Adrenal gland (tissue), 12 donors: Measurements from ENCODE around the gene NACC2. TPM values are rescaled to one million over a fixed set of nuclear protein-coding genes. Genes with fewer than 3 reads are reported as not detected.

ENCODE experiments used
- DNase-seq, 7 donors: peaks; one replicate each; pipeline ENCODE4 v3.0.0-alpha.2; 2019 to 2020
- H3K27ac ChIP-seq, 5 donors: fragments of 200-600 bp; sonication (generic) in 4 of 5; 1 replicate in 3 of 5; 2 replicates in 2 of 5; pipeline versions ENCODE4 v1.5.1 to v1.8.0; 2016 to 2020; ENCODE audit warnings: mild to moderate bottlenecking in 1 of 5
- H3K27me3 ChIP-seq: fragments of 200-600 bp; 2 replicates; pipeline ENCODE4 v1.8.0; 2021
- H3K36me3 ChIP-seq, 2 donors: fragments of 200-600 bp; replicated peaks in 1 of 2; 1 replicate in 1 of 2; 2 replicates in 1 of 2; pipeline versions ENCODE4 v1.5.1 to v1.8.0; 2018 to 2022
- H3K4me1 ChIP-seq, 2 donors: fragments of 200-600 bp; replicated peaks in 1 of 2; 1 replicate in 1 of 2; 2 replicates in 1 of 2; pipeline versions ENCODE4 v1.5.1 to v1.8.0; 2018 to 2021
- H3K4me3 ChIP-seq, 4 donors: fragments of 200-600 bp; sonication (generic) in 3 of 4; one replicate each; pipeline ENCODE4 v1.5.1; 2016 to 2018
- H3K9me3 ChIP-seq, 3 donors: fragments of 200-600 bp; sonication (generic) in 1 of 3; replicated peaks in 1 of 3; 1 replicate in 2 of 3; 2 replicates in 1 of 3; pipeline versions ENCODE4 v1.5.1 to v1.8.0; 2016 to 2021
- POLR2A ChIP-seq, 2 donors: fragments of 450-650 bp; IDR thresholded peaks; one replicate each; pipeline ENCODE4 v1.6.1; 2017; ENCODE audit warnings: antibody characterized with exemption in 2 of 2, mild to moderate bottlenecking in 2 of 2, moderate library complexity in 1 of 2
- WGBS, 4 donors: extraction: QIAGEN DNeasy Blood & Tissue Kit in 2 of 4; methylation state at CpG; one replicate each; pipeline versions ENCODE4 v1.1.5 to v1.1.7; 2013 to 2017; 5-methylcytosine and 5-hydroxymethylcytosine counted together
- intact Hi-C, 2 donors: fragments of 100-400 bp; cut with DNase I; formaldehyde crosslinking; loops; one replicate each; pipeline versions ENCODE4 v1.14.1 to v1.15.0; 2022 to 2023
- polyA plus RNA-seq, 3 donors: library from polyadenylated mRNA; stranded (reverse); fragments of 200-250 nt in 2 of 3; fragments of 350-450 nt in 1 of 3; fragmentation: Illumina TruSeq in 1 of 3; extraction: RNeasy Lipid Tissue Mini Kit (QIAGEN cat#74804) in 1 of 3; gene quantifications; one replicate each; pipeline ENCODE4 v1.2.3, GENCODE V29; 2013 to 2014
- total RNA-seq, 9 donors: library from RNA; depleted of rRNA in 4 of 9; stranded (reverse); fragments of >200 nt in 4 of 9; fragments of 120-200 nt in 1 of 9; fragmentation: NEBNext Ultra II Directional in 1 of 9; extraction: Animal tissue kit (Norgen Biotek cat#: 25700) in 1 of 9; gene quantifications; one replicate each; pipeline versions ENCODE4 v1.1.0 to v1.2.4, GENCODE V29; 2013 to 2023
- TF ChIP-seq, protein P1 (sequence below), 6 experiments: fragments of 450-650 bp in 4 of 6; fragments of 200-600 bp in 2 of 6; sonication (generic) in 1 of 6; IDR thresholded peaks; 1 replicate in 5 of 6; 2 replicates in 1 of 6; pipeline versions ENCODE4 v1.5.1 to v1.8.0; 2016 to 2021; ENCODE audit warnings: antibody characterized with exemption in 6 of 6, mild to moderate bottlenecking in 2 of 6, moderate library complexity in 1 of 6
- donor health status: healthy with polysubstance abuse.
- donor health status: Bipolar disorder and iron deficiency.
- donor health status: DM: yes; HTN: yes; CAD: no.
- donor health status: DM: no; HTN: no; CAD: no.
- donor health status: DM: no; HTN: no; CAD: no.
- donor health status: DM: yes; HTN: yes; CAD: no.

Gene NACC2
- total and polyA plus RNA-seq, 12 donors, result 3.3 to 61.0 (median 35.3) TPM

DNA sequence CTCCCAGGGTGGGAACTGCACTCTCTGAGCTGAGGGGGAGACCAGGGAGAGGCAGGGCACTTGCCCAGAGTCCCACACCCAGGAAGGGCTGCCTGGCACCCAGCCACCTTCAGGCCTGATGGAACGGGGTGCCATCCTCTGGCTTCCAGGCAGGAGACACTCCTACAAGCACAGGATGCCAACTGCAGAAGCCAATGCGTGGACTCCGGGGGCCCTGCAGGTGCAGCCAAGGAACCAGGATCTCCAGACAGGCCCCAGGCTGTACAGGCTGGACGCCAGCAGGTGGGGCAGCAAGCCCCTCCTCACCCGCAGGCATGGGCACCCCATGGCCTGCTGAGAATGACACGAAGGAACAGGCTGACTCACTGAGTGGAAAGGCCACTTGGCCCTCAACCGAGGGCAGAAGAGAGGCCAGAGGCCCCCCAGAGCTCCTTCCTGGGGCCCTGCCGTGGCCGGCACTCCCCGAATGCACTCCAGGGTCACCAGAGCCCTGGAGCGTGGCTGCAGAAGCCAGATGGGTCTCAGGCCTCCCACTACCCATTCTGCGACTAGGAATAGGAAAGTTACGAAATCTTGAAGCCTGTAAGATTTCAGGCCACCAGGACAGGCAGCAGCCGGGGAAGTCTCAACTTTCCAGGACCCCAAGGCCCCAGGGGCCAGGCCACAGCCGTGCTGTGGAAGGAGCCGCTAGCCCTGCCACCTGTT lies 15.7 kb downstream of the NACC2 start:
- WGBS, 4 donors, result 25 to 39% (median 32%) methylated on average over 8 to 16 of the region's 16 CpGs
- TF ChIP-seq, protein P1, sequence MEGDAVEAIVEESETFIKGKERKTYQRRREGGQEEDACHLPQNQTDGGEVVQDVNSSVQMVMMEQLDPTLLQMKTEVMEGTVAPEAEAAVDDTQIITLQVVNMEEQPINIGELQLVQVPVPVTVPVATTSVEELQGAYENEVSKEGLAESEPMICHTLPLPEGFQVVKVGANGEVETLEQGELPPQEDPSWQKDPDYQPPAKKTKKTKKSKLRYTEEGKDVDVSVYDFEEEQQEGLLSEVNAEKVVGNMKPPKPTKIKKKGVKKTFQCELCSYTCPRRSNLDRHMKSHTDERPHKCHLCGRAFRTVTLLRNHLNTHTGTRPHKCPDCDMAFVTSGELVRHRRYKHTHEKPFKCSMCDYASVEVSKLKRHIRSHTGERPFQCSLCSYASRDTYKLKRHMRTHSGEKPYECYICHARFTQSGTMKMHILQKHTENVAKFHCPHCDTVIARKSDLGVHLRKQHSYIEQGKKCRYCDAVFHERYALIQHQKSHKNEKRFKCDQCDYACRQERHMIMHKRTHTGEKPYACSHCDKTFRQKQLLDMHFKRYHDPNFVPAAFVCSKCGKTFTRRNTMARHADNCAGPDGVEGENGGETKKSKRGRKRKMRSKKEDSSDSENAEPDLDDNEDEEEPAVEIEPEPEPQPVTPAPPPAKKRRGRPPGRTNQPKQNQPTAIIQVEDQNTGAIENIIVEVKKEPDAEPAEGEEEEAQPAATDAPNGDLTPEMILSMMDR (IDR thresholded peaks at IDR 0.05), result no peak
- no peak for TF ChIP-seq POLR2A (IDR thresholded peaks at IDR 0.05)
- Histone ChIP-seq H3K36me3 (no peaks in the 10 kb centered on the region), H3K4me3 (no peak overlapping the region), H3K27me3 (no peaks in the 10 kb centered on the region), H3K27ac (peak overlapping the region in 4 of 5 donors; percentile 2 to 77 (median 52)), H3K9me3 (no peaks in the 10 kb centered on the region), H3K4me1 (peaks cover 12 to 21% of the 10 kb centered on the region in 2 donors)
- intact Hi-C loops, result loop anchor here in 1 of 2 donors (5.0 kb wide), 1 partner anchor 37 kb away; no protein-coding TSS in a partner anchor
- DNase-seq, result peak in 2 of 7 donors; percentile 58 to 64

DNA sequence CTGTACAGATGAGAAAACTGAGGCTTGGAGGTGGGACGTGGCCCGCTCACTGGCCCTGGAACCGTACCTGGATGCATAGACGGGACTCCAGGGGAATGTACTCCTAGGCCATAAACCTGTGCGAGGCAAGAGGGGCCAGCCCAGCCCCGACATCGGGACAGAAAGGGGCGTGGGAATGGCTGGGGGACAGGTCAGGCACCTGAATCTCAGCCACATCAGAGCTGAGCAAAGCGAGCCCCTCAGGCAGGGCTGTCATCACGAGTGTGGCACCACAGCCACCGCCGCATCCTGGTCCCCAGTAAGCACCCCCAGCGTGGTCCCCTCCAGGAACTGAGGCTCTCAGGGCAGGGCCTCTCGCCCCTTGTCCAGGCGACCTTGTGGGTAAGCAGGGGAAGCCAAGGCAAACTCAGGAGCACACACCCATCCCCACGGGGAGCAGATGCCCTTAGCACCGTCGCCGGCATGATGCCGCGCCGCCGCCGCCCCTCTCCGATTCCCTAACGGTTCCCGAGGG lies 16.5 kb downstream of the NACC2 start:
- no peaks in the 10 kb centered on the region for H3K36me3 ChIP-seq
- no peaks in the 10 kb centered on the region for H3K9me3 ChIP-seq
- H3K27me3 ChIP-seq, result no peaks in the 10 kb centered on the region
- TF ChIP-seq POLR2A (IDR thresholded peaks at IDR 0.05), result no peak
- TF ChIP-seq, protein P1 (IDR thresholded peaks at IDR 0.05), result no peak
- H3K27ac ChIP-seq, result no peak overlapping the region
- WGBS, 4 donors, result 83 to 90% (median 87%) methylated on average over 20 to 27 of the region's 27 CpGs
- peaks cover 12 to 21% of the 10 kb centered on the region in 2 donors for H3K4me1 ChIP-seq
- intact Hi-C loops, result loop anchor here in 1 of 2 donors (5.0 kb wide), 1 partner anchor 36 kb away; no protein-coding TSS in a partner anchor
- DNase-seq, result no peak
- no peak overlapping the region for H3K4me3 ChIP-seq

- H3K27me3 ChIP-seq, result no peaks in the 10 kb centered on the region
- H3K27ac ChIP-seq, result no peak overlapping the region
- intact Hi-C loops, result loop anchor here in 1 of 2 donors (5.0 kb wide), 1 partner anchor 36 kb away; no protein-coding TSS in a partner anchor
- no peak overlapping the region for H3K4me3 ChIP-seq
- H3K4me1 ChIP-seq, result peaks cover 12 to 21% of the 10 kb centered on the region in 2 donors
- no peak for DNase-seq
- WGBS, 4 donors, result 94 to 95% (median 94%) methylated on average over 8 to 12 of the region's 12 CpGs
- H3K9me3 ChIP-seq, result no peaks in the 10 kb centered on the region
- no peak for TF ChIP-seq POLR2A (IDR thresholded peaks at IDR 0.05)
- TF ChIP-seq, protein P1 (IDR thresholded peaks at IDR 0.05), result no peak
- no peaks in the 10 kb centered on the region for H3K36me3 ChIP-seq
Observed at GRCh38 chr9:136078024-136078423, 17.1 kb downstream of the NACC2 start.

DNA sequence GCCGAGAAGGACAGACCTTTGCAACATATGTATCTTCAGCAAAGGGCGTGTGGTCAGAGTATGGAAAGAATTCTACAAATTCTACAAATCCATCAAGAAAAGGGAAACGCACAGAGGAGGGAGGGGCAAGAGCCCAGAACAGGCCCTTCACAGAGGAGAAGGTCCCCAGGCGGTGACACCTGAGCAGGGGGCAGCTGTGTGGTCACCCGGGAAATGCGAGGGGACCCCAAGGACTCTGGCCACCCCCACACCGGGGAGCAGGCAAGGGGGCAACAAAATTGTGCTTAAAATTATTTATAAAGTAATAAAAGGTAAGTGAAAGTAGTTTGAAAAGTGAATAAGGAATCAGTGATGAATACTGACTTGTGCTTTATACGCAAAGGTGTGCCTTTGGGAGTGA lies 17.6 kb downstream of the NACC2 start:
- no peak overlapping the region for H3K27ac ChIP-seq
- H3K9me3 ChIP-seq, result no peaks in the 10 kb centered on the region
- H3K27me3 ChIP-seq, result no peaks in the 10 kb centered on the region
- peaks cover 12 to 21% of the 10 kb centered on the region in 2 donors for H3K4me1 ChIP-seq
- no peak for DNase-seq
- no peak for TF ChIP-seq POLR2A (IDR thresholded peaks at IDR 0.05)
- TF ChIP-seq, protein P1 (IDR thresholded peaks at IDR 0.05), result no peak
- no peak overlapping the region for H3K4me3 ChIP-seq
- H3K36me3 ChIP-seq, result no peaks in the 10 kb centered on the region
- 74 to 80% (median 78%) methylated on average over 8 of the region's 8 CpGs for WGBS, 4 donors
- intact Hi-C loops, result loop anchor here in 1 of 2 donors (5.0 kb wide), 1 partner anchor 35 kb away; no protein-coding TSS in a partner anchor
